IMR-90 (cell line): ENCODE results near the gene ADGRL3.

Experiments
- CTCF ChIP-seq: conservative IDR thresholded peaks from 2 replicates; pipeline ENCODE4 v1.5.1; 2012; ENCODE audit warnings: mild to moderate bottlenecking, low read depth, low read length, improper control_type of control experiment
- MAFK ChIP-seq: IDR thresholded peaks from 2 replicates; pipeline ENCODE4 v1.6.1; 2012; ENCODE audit warnings: low read depth, low read length, improper control_type of control experiment
- POLR2A ChIP-seq: IDR thresholded peaks from 2 replicates; pipeline ENCODE4 v1.6.1; 2012; ENCODE audit warnings: mild to moderate bottlenecking, low read depth, low read length
- SMC3 ChIP-seq: fragments of 150-350 bp; IDR thresholded peaks from 2 replicates; pipeline ENCODE4 v1.6.1; 2016; ENCODE audit warnings: low read depth, mild to moderate bottlenecking, antibody characterized with exemption, low read length, moderate library complexity

- no peak for TF ChIP-seq CTCF
- TF ChIP-seq POLR2A: no peak
- TF ChIP-seq MAFK: no peak
- TF ChIP-seq SMC3: no peak
Observed at GRCh38 chr4:61239250-61239649, 39.1 kb downstream of the ADGRL3 start.
